ES-I3 (cell line): Measurements from ENCODE around the gene MIR17HG.

Experiments used
- H3K36me3 ChIP-seq: 2 replicates; pipeline ENCODE4 v1.6.1; 2013; ENCODE audit warnings: mild to moderate bottlenecking, low read length, control low read depth, moderate library complexity; ENCODE audit not compliant: insufficient read depth
- H3K4me1 ChIP-seq: 2 replicates; pipeline ENCODE4 v1.6.1; 2013; ENCODE audit warnings: mild to moderate bottlenecking, control low read depth, low read length; ENCODE audit not compliant: insufficient read depth
- H3K9ac ChIP-seq: 2 replicates; pipeline ENCODE4 v1.6.1; 2013; ENCODE audit warnings: low read depth, mild to moderate bottlenecking, low read length, moderate library complexity
- H3K9me3 ChIP-seq: 2 replicates; pipeline ENCODE4 v1.6.1; 2013; ENCODE audit warnings: mild to moderate bottlenecking, low read length, moderate library complexity; ENCODE audit not compliant: control insufficient read depth, insufficient read depth

Gene MIR17HG

DNA sequence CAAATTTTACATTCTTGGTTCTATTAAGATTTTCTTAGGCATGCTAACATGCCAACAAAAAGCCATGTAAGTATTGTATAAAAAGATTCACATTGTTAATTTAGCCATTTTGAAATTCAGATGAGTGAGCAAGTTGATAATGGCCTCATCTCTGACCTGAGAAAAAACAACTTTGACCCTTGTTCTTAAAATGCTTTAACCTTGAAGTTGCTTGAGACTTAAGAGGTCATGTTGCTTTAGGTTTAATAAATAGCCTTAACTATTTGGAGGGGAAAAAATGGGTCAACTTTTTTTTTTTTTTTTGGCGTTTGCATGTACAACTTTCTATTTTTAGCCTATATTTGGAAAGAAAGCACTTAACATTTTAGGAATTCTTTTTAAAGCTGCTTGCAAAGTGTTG is 6.0 kb downstream of the MIR17HG start:
- Histone ChIP-seq H3K4me1 (peaks cover 17% of the 10 kb centered on the region), H3K36me3 (peaks cover 19% of the 10 kb centered on the region), H3K9ac (no peak overlapping the region), H3K9me3 (no peaks in the 10 kb centered on the region)

DNA sequence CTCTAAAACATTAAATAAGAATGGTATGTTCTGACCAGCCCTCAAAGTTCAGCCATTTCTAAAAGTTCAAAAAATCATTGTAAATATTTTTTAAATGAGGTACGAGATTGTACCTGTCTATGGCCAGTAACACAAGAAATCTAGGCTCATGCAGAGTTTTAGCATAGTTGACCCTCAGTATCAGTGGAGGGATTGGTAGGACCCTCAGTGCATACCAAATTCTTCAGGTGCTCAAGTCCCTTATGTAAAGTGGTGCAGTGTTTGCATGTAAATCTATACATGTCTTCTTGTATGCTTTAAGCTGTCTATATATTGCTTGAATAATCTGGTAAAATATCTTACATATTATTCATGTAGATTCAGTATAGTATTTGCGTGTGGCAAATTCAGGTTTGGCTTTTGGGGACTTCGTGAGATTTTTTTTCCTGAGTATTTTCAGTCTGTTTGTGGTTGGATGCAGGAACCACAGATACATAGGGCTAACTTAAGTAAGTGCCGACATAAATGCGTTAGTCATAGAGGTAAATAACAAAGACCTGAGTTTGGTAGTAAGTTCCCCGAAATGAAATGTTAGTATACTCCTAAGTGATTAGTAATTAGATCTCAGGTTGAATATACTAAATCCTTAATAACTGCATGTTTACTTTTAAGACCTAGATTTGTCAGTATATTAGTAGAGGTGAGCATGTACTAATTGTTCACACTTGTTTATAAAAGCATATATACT is 7.8 kb downstream of the MIR17HG start:
- H3K4me1 ChIP-seq = peaks cover 13% of the 10 kb centered on the region
- H3K36me3 ChIP-seq = peaks cover 19% of the 10 kb centered on the region
- no peaks in the 10 kb centered on the region for H3K9me3 ChIP-seq
- H3K9ac ChIP-seq = no peak overlapping the region

DNA sequence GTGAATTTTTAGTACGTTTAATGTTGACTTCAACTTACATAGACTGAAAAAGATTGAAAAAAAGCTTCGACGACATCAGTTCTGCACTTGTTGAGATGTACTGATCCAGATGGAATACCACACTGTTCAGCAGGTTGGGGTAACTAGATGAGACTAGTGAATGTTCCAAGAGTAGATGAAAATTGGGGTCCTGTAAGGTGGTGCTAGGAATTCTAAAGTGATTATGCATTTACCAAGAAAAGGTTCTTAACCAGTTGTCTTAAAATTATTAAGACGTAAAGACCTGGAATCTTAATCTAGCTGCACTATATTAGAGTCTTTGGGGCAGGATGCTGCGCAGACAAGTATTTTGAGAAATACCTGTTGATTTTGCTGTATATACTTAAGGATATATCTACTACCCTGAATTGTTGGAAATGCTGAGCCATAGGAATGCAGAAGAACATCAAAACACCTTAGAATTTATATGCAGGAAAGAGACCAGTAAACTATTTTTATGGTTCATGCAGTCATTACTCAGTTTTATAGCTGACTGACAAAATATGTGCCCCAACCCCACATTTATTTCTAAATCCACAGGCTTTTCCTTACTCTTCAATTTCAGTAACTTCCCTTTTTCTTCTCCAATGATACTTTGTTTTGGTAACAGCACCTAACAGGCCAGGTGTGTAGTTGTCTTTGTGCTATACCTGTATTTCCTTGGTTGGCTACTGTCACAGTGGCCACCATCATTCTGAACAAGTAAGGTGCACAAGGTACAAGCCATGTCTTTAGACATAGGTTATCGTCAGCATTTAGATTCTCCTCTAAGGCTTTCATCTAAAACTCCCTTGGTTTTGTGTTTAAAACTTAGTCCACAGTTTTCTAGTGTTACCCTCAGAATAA is 8.6 kb downstream of the MIR17HG start:
- no peaks in the 10 kb centered on the region for H3K9me3 ChIP-seq
- no peak overlapping the region for H3K9ac ChIP-seq
- peaks cover 5% of the 10 kb centered on the region for H3K4me1 ChIP-seq
- peaks cover 13% of the 10 kb centered on the region for H3K36me3 ChIP-seq

DNA sequence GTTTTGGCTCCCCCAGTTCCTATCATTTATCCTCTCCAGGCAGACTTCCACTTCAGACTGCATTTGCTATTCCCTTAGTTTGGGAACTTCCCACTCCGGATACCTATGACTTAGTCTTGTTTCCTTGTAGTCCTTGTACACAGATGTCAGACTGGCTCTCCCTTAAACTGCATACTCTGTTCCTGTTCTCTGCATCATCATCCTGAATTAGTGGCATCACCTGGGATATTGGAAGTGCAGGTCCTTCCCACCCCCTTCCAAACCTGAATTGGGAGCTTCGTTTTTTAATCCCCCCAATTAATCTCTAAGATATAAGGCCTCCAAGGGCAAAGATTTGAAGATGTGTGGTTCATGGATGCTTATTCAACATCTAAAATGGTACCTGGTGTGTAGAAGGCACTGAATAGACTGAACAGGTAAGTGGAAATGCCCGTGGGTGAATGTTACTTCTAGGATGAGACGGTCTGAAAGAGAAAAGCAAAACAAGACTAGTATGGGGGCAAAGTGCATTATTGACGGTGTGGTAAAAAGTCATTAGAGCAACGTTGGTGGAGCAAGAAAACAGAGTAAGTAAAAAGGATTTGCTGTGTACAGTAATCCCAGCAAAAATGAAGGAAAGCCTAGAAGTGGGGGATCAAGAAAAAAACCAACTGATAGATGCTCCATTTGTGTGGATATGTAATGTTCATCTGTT is 9.6 kb downstream of the MIR17HG start:
- Histone ChIP-seq H3K9me3 (no peaks in the 10 kb centered on the region), H3K4me1 (peaks cover 2% of the 10 kb centered on the region; the same call in 1 of the 2 replicates), H3K36me3 (peaks cover 7% of the 10 kb centered on the region), H3K9ac (no peak overlapping the region)

DNA sequence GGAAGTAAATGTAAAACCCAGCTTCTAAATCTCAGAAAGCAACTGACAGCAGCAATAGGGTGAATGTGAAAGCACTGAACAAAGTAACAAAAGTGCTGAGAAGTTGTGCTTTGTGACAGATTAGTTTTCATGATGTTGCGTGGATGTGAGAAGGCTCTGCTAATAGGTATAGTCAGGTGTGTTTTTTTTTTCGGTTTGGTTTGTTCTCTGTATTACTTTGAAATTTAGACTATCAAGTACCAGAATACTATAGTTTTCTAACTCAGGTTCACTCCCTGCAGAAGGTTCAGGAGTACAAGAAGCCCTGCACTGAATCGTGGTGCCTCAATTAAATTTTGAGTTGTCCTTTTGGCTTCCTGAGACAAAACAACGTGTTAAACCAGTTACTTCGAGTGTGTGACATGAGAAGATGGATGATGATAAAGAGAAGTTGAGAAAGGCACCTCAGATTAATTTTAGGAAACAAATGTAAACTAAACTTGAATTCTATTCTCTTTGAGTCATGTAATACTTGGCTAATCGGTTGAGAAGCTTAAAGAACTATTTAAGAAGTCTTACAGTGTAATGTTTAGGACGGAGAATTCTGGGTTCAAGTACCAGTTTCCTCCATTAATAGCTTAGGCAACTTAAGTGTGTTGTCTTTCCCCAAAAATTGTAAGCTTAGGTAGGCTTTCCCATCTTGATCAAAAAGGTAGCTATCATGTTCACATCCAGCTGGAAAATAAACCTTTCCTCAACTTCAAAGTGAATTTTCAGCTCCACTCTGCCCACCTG is 10.3 kb downstream of the MIR17HG start:
- peaks cover 6% of the 10 kb centered on the region; the same call in 1 of the 2 replicates for H3K36me3 ChIP-seq
- H3K9me3 ChIP-seq = no peaks in the 10 kb centered on the region
- no peak overlapping the region for H3K9ac ChIP-seq
- H3K4me1 ChIP-seq = no peaks in the 10 kb centered on the region

DNA sequence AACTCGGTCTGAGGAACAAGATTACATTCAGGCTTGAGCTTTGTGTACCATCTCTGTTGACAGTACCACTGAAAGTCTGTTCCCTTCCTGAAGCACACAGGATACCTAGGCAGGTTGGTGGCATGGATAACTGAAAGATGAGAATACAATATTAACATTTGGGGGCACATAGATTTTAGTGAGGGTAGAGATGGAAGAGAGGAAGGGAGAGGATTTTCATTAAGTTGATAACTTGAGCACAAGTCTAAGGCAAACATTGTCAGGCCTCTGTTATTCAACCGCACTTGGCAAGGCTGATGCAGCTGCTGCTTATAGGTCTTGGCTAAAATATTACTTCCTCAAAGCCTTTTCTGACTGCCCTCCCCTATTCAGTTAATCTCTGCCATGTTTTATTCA is 10.9 kb downstream of the MIR17HG start:
- no peak overlapping the region for H3K9ac ChIP-seq
- no peaks in the 10 kb centered on the region for H3K9me3 ChIP-seq
- no peaks in the 10 kb centered on the region for H3K4me1 ChIP-seq
- H3K36me3 ChIP-seq = peaks cover 6% of the 10 kb centered on the region; the same call in 1 of the 2 replicates

DNA sequence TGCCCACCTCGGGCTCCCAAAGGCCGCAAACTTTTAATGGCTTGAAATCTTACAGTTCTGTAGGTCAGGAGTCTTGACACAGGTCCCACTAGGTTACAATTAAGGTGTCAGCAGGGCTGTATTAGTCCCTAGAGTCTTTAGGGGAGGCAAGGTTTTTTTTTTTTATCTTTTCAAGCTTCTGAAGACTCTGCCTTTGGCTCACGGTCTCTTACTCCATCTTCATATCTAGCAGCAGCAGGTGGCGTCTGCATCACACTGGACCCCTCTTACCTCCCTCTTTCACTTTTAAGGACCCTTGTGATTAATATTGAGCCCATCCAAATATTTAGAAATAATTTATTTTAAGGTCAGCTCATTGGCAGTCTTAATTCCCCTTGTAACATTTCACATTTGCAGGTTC is 11.6 kb downstream of the MIR17HG start:
- peaks cover 6% of the 10 kb centered on the region; the same call in 1 of the 2 replicates for H3K36me3 ChIP-seq
- no peaks in the 10 kb centered on the region for H3K9me3 ChIP-seq
- H3K9ac ChIP-seq = no peak overlapping the region
- no peaks in the 10 kb centered on the region for H3K4me1 ChIP-seq

DNA sequence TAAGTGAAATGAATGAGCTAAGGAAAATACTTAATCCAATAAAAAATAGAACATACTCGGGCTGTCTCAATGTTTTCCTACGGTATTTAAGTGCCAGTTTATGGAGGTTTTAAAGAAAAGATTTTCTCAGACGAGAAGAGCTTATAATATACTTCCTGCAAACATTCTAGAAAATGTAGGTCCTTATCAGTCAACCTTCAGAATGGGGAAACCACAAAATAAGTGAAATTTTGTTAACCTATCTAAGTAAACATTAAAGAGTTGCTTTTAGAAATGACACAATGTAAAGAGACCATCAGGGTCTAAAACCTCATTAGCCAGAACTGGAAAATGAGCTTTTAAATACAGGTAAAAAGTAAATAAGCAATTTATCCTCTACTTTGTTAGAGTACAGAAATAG is 12.1 kb downstream of the MIR17HG start:
- Histone ChIP-seq H3K9me3 (no peaks in the 10 kb centered on the region), H3K4me1 (no peaks in the 10 kb centered on the region), H3K9ac (no peak overlapping the region), H3K36me3 (peaks cover 6% of the 10 kb centered on the region; the same call in 1 of the 2 replicates)

DNA sequence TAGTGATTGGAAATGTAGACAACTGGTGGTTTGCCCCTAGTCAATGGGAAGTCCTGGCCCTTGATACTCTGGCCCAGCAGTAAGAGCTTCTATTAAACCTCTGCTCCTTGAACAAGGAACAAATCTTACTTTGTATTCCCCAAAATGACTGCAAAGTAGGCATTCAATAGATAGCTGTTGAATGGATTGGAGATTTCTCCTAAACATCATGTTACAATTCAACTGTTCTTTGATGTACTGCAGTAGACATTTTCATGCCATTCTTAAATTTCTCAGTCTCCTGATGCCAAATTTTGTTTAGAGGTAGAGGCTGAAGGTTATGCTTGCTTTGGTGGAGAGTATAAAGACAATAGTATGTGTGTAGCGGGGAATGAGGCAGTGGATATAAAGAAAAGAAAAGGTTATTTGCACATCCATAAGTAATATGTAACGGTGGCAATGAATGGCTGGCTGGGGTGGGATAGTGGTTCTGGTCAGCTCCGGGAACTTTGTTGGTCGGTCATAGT is 12.8 kb downstream of the MIR17HG start:
- H3K9me3 ChIP-seq = no peaks in the 10 kb centered on the region
- H3K9ac ChIP-seq = no peak overlapping the region
- H3K36me3 ChIP-seq = peaks cover 6% of the 10 kb centered on the region; the same call in 1 of the 2 replicates
- no peaks in the 10 kb centered on the region for H3K4me1 ChIP-seq

DNA sequence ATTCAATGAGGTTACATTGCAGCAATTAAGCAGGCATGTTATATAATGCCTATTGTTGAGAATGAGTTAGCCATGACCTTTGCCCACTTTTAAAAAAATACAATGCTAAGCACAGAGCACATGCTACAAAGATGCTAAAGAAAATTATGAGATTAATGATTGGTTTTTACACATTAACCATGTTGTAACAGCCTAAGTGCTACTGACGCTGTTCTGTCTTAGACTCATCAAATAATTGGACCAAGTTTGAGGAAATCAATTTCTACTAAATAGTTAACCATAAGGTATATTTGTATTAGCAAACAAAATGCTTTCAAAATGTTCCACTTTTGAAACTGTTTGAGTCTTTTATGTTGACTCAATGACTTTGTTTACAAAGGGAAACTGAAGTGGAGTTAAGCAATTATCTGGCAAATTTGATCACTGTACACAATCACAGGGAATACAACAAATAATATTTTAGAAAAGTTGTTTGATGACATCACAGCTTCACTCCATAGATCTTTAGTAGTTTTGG is 14.3 kb downstream of the MIR17HG start:
- H3K4me1 ChIP-seq = no peaks in the 10 kb centered on the region
- no peak overlapping the region for H3K9ac ChIP-seq
- H3K36me3 ChIP-seq = no peaks in the 10 kb centered on the region; the same call in 1 of the 2 replicates
- no peaks in the 10 kb centered on the region for H3K9me3 ChIP-seq

DNA sequence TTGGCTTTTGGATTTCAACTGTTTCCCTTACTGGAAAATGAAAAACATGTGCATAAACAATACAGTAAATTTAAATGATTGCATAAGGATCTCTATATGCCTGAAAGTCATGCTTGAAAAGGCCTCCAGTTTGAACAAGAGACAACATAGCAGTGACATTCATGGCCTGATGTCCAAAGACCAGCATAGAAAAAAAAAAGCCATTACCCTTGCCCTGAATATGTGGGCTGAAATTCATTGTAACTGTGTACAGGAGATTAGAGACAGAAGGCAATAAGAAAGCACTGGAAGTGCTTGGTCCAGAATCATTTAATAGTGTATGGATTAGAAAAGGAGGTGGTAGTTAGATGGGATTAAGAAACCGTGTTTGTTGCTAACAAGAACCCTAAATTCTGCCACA is 15.4 kb downstream of the MIR17HG start:
- Histone ChIP-seq H3K36me3 (no peaks in the 10 kb centered on the region; the same call in 1 of the 2 replicates), H3K4me1 (no peaks in the 10 kb centered on the region), H3K9me3 (no peaks in the 10 kb centered on the region), H3K9ac (no peak overlapping the region)

DNA sequence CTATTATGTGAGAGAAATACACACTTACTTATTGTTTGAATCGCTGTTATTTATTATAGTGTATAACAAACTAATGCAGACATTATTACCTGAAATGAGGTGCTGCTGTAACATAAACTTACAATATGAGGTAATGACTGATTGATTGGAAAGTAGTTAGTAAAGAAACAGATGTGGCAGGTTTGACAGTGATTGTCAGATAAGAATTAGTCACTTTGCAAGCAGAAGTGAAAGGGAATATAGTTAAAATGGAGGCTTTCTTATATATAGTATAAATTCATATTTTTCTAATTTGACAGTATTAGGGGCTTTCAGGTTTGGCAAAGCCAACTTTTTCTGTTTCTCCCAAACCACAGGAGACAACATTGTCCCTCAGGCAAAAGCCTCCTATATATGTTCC is 20.6 kb downstream of the MIR17HG start:
- no peak overlapping the region for H3K9ac ChIP-seq
- H3K36me3 ChIP-seq = no peaks in the 10 kb centered on the region; the same call in 1 of the 2 replicates
- no peaks in the 10 kb centered on the region for H3K9me3 ChIP-seq

DNA sequence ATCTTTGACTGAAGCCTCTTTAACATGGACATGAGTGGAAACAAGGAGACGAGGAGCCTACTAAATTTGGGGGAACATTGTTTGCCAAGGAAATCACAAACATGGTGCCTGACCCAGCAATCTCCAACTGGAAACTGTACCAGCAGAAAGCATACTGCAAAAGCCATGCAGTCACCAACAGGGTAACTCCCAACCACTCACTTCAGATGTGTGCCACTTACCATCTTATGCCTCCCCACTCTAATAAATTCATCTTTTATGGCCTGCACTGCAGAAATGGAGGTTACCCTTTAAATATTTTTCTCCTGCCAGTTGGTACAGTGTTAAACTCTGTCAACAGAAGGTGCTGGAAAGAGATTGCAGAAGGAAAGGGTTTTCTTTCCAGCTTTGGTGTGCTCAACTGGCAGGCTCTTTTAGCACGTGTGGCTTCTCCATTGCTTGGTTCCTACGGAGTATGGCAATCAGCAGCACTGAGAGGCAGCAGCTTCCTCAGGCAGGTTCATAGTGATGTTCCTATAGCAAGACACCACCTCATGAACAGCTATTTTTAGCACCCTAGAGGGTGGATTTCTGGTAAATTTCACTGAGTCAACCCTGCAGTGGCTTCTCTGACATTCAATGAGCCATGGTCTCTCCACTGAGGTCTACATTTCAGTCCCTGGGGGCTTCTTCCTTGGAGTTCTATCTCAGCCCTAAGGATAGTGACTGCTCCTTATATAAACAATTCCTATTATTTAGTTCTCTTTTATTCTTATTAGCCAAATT is 21.4 kb downstream of the MIR17HG start:
- Histone ChIP-seq H3K9me3 (no peaks in the 10 kb centered on the region), H3K36me3 (no peaks in the 10 kb centered on the region), H3K4me1 (no peaks in the 10 kb centered on the region; the same call in 1 of the 2 replicates), H3K9ac (no peak overlapping the region)

More for the DNA sequence above, 20.6 kb downstream of the MIR17HG start:
- H3K4me1 ChIP-seq = no peaks in the 10 kb centered on the region; the same call in 1 of the 2 replicates
